Right ventricle myocardium superior (tissue), 1 donor: ENCODE data around the gene PAQR5. TPM values are rescaled to one million over a fixed set of nuclear protein-coding genes. Genes with fewer than 3 reads are reported as not detected.
"Not testable (repeated sequence)": the region's sequence is repeated elsewhere in the genome, so short reads cannot be mapped to it uniquely, and the experiment has no call there.

Experiments
- ATAC-seq: fragments of 200-7000 bp; cut with Tn5 transposase; one replicate; pipeline ENCODE4 v1.9.1; 2020; ENCODE audit warnings: mild to moderate bottlenecking; ENCODE audit not compliant: poor library complexity
- DNase-seq: peaks from one replicate; pipeline ENCODE4 v3.0.0-alpha.2; 2020
- intact Hi-C: fragments of 100-400 bp; cut with DNase I; formaldehyde crosslinking; loops from one replicate; pipeline ENCODE4 v1.11.2; 2022
- total RNA-seq: library from RNA; stranded (reverse); fragmentation: NEBNext Ultra II Directional; extraction: Animal tissue kit (Norgen Biotek cat#: 25700); gene quantifications from one replicate; pipeline ENCODE4 v1.2.1, GENCODE V29; 2021
- donor health status: DM: no; HTN: yes; CAD: no; lungs with severe emphysema.

The PAQR5 gene
- total RNA-seq, 1 donor from 2014 or later: 0.73 TPM

GRCh38 chr15:69435985-69436384 is 137.3 kb downstream of the PAQR5 start:
- DNase-seq (no peak), ATAC-seq (no peak)
- intact Hi-C loops: no loop called here

- no peak for DNase-seq
- intact Hi-C loops: no loop called here
Measured at GRCh38 chr15:69436951-69437350, 138.2 kb downstream of the PAQR5 start.

GRCh38 chr15:69439623-69440022 is 140.9 kb downstream of the PAQR5 start:
- no peak for DNase-seq
- intact Hi-C loops: no loop called here
- no peak for ATAC-seq

More at GRCh38 chr15:69436951-69437350, 138.2 kb downstream of the PAQR5 start:
- no peak for ATAC-seq

GRCh38 chr15:69443032-69443611 is 144.4 kb downstream of the PAQR5 start:
- ATAC-seq (no peak), DNase-seq (no peak)
- intact Hi-C loops: no loop called here

- DNase-seq (no peak), ATAC-seq (no peak)
- intact Hi-C loops: no loop called here
Measured at GRCh38 chr15:69444686-69445085, 146.0 kb downstream of the PAQR5 start.

GRCh38 chr15:69446953-69447352 is 148.2 kb downstream of the PAQR5 start:
- no peak for DNase-seq
- peak; percentile 40 for ATAC-seq
- intact Hi-C loops: no loop called here

GRCh38 chr15:69450221-69450620 is 151.5 kb downstream of the PAQR5 start:
- intact Hi-C loops: not testable (repeated sequence)

GRCh38 chr15:69450968-69451695 is 152.4 kb downstream of the PAQR5 start:
- intact Hi-C loops: no loop called here
- no peak for ATAC-seq

More at GRCh38 chr15:69450221-69450620, 151.5 kb downstream of the PAQR5 start:
- not testable (repeated sequence) for DNase-seq, ATAC-seq

GRCh38 chr15:69451951-69452691 is 153.4 kb downstream of the PAQR5 start:
- intact Hi-C loops: no loop called here
- DNase-seq: peak; percentile 48
- ATAC-seq: peak; percentile 42

More at GRCh38 chr15:69450968-69451695, 152.4 kb downstream of the PAQR5 start:
- DNase-seq: no peak

- intact Hi-C loops: no loop called here
Measured at GRCh38 chr15:69452692-69453521, 154.2 kb downstream of the PAQR5 start, which contains the start of gene RPLP1. Gene RPLP1 (plus strand): TSS chr15:69452818. CDS start chr15:69452949, 131 bp downstream.

GRCh38 chr15:69454953-69455352 is 156.2 kb downstream of the PAQR5 start:
- ATAC-seq (no peak), DNase-seq (no peak)
- intact Hi-C loops: no loop called here

More at GRCh38 chr15:69452692-69453521, 154.2 kb downstream of the PAQR5 start, which contains the start of gene RPLP1:
- DNase-seq (peak; percentile 99), ATAC-seq (peak; percentile 96)

- no peak for DNase-seq
- intact Hi-C loops: no loop called here
- ATAC-seq: no peak
Measured at GRCh38 chr15:69456208-69457166, 157.8 kb downstream of the PAQR5 start.

Other genes starting within 250 kb of the PAQR5 start
- gene GLCE, start 138.3 kb upstream of the PAQR5 start, total RNA-seq: 7.6 TPM
- gene KIF23, start 115.4 kb downstream of the PAQR5 start, total RNA-seq: 0.70 TPM
- 1,108 TPM for gene RPLP1, start 153.9 kb downstream of the PAQR5 start, total RNA-seq